MM.1S (cell line): ENCODE data around the gene RMI2.

Source experiments
- DNase-seq: peaks from one replicate; pipeline ENCODE4 v3.0.0-alpha.2; 2015
- H2AFZ ChIP-seq: fragments of 300-600 bp; sonication (generic); 2 replicates; pipeline ENCODE4 v1.6.0; 2016; ENCODE audit warnings: antibody characterized with exemption, low read length
- H3F3A ChIP-seq: fragments of 300-600 bp; sonication (generic); 2 replicates; pipeline ENCODE4 v1.6.1; 2016; ENCODE audit warnings: mild to moderate bottlenecking, antibody characterized with exemption, low read length, moderate library complexity, mixed read lengths; ENCODE audit not compliant: insufficient read depth
- H3K27ac ChIP-seq: fragments of 300-600 bp; sonication (generic); 2 replicates; pipeline ENCODE4 v1.5.1; 2016; ENCODE audit warnings: mild to moderate bottlenecking, low read length
- H3K27me3 ChIP-seq: fragments of 300-600 bp; sonication (generic); replicated peaks from 2 replicates; pipeline ENCODE4 v1.6.0; 2016; ENCODE audit warnings: low read length; ENCODE audit not compliant: insufficient read depth
- H3K36me3 ChIP-seq: fragments of 300-600 bp; sonication (generic); replicated peaks from 2 replicates; pipeline ENCODE4 v1.6.1; 2016; ENCODE audit warnings: mild to moderate bottlenecking, low read length, mixed read lengths; ENCODE audit not compliant: insufficient read depth
- H3K4me1 ChIP-seq: fragments of 300-600 bp; sonication (generic); 2 replicates; pipeline ENCODE4 v1.6.1; 2016; ENCODE audit warnings: low read length, mixed read lengths
- H3K4me2 ChIP-seq: fragments of 300-600 bp; sonication (generic); 2 replicates; pipeline ENCODE4 v1.6.0; 2016; ENCODE audit warnings: low read depth, low read length
- H3K4me3 ChIP-seq: fragments of 300-600 bp; sonication (generic); 2 replicates; pipeline ENCODE4 v1.5.1; 2016; ENCODE audit warnings: low read length, mixed read lengths
- H3K79me2 ChIP-seq: fragments of 300-600 bp; sonication (generic); 2 replicates; pipeline ENCODE4 v1.6.1; 2016; ENCODE audit warnings: mixed run types, low read length, mixed read lengths
- H3K9ac ChIP-seq: fragments of 300-600 bp; sonication (generic); 2 replicates; pipeline ENCODE4 v1.6.1; 2016; ENCODE audit warnings: low read length, mixed read lengths
- H3K9me2 ChIP-seq: fragments of 300-600 bp; sonication (generic); replicated peaks from 2 replicates; pipeline ENCODE4 v1.6.1; 2016; ENCODE audit warnings: mild to moderate bottlenecking, low read length, mixed read lengths; ENCODE audit not compliant: insufficient read depth
- H3K9me3 ChIP-seq: fragments of 300-600 bp; sonication (generic); replicated peaks from 2 replicates; pipeline ENCODE4 v1.6.1; 2016; ENCODE audit warnings: mild to moderate bottlenecking, low read length, mixed read lengths; ENCODE audit not compliant: insufficient read depth
- H4K20me1 ChIP-seq: fragments of 300-600 bp; sonication (generic); 2 replicates; pipeline ENCODE4 v1.6.1; 2016; ENCODE audit warnings: mild to moderate bottlenecking, low read length, moderate library complexity, mixed read lengths; ENCODE audit not compliant: insufficient read depth
- EZH2 ChIP-seq: fragments of 300-600 bp; sonication (generic); optimal IDR thresholded peaks from 2 replicates; pipeline ENCODE3; 2017; ENCODE audit warnings: low read depth, mild to moderate bottlenecking, antibody characterized with exemption, low read length, mixed read lengths
- EZH2phosphoT487 ChIP-seq: fragments of 300-600 bp; sonication (generic); IDR thresholded peaks from 2 replicates; pipeline ENCODE4 v1.6.1; 2018; ENCODE audit warnings: antibody characterized with exemption, low read length
- TF ChIP-seq, protein P1 (sequence below): fragments of 300-600 bp; sonication (generic); IDR thresholded peaks from 2 replicates; pipeline ENCODE4 v1.5.1; 2016; ENCODE audit warnings: antibody characterized with exemption, low read length, mixed read lengths

The RMI2 gene

DNA sequence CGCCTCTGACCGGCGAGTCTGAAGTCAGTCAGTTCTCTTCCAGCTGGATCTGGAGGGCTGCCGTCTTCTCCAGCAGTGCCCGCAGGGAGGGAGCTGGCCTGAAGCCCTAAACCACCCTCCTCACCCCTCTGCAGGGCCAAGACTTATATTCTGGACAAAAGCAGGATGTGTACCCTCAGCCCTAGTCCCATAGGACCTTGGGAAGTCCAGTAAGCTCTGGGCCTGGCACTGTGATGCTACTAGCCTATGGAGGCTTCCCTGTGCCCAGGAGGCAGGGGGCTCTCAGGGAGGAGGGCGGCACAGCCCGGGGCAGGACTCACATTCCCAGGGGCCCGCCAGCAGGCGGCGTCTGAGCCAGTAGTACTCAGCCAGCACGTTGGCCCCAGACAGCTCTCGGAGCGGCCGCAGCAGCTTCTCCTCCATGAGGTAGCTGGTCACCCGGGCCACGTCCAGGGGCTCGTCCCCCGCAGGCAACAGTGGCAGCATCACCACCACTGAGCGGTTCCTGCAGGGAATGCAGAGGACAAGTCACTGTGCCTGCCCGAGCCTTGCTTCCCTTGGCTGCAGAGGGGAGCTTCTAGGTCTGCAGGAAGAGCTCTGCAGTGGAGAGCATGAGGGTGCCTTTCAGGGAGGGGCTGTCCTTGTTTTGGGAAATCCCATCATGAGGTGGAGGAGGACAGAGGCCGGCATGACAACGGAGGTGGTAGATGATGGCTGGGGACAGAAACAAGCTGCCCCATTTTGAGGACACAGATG is 41.7 kb downstream of the RMI2 start:
- H3K79me2 ChIP-seq = no peaks in the 10 kb centered on the region
- no peaks in the 10 kb centered on the region for H3K4me1 ChIP-seq
- no peak overlapping the region for H2AFZ ChIP-seq
- no peaks in the 10 kb centered on the region for H3F3A ChIP-seq
- H3K36me3 ChIP-seq = no peaks in the 10 kb centered on the region
- TF ChIP-seq, protein P1, sequence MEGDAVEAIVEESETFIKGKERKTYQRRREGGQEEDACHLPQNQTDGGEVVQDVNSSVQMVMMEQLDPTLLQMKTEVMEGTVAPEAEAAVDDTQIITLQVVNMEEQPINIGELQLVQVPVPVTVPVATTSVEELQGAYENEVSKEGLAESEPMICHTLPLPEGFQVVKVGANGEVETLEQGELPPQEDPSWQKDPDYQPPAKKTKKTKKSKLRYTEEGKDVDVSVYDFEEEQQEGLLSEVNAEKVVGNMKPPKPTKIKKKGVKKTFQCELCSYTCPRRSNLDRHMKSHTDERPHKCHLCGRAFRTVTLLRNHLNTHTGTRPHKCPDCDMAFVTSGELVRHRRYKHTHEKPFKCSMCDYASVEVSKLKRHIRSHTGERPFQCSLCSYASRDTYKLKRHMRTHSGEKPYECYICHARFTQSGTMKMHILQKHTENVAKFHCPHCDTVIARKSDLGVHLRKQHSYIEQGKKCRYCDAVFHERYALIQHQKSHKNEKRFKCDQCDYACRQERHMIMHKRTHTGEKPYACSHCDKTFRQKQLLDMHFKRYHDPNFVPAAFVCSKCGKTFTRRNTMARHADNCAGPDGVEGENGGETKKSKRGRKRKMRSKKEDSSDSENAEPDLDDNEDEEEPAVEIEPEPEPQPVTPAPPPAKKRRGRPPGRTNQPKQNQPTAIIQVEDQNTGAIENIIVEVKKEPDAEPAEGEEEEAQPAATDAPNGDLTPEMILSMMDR = peak; percentile 19; the same call in 1 of the 2 replicates
- TF ChIP-seq EZH2phosphoT487 = no peak
- TF ChIP-seq EZH2 = no peak
- H3K9ac ChIP-seq = no peak overlapping the region
- H3K9me2 ChIP-seq = no peaks in the 10 kb centered on the region
- no peaks in the 10 kb centered on the region for H3K27me3 ChIP-seq
- H4K20me1 ChIP-seq = no peaks in the 10 kb centered on the region
- no peak overlapping the region for H3K27ac ChIP-seq
- no peak overlapping the region for H3K4me2 ChIP-seq
- H3K9me3 ChIP-seq = no peaks in the 10 kb centered on the region
- H3K4me3 ChIP-seq = no peak overlapping the region
- no peak for DNase-seq

DNA sequence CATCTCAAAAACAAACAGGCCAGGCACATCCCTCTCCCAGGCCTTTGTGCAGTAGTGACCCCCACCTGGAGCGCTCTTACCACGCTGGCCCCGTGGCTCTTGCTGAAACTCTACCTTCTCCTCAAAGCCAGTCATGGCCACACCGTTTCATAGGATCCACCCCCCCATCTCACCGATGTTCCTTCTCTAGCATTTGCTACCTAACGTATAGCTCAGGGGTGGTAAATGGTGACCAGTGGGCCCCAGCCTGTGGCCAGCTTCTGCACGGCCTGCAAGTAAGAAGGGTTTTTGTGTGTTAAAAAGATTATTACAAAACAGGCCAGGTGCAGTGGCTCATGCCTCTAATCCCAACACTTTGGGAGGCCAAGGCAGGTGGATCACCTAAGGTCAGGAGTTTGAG is 43.8 kb downstream of the RMI2 start:
- no peaks in the 10 kb centered on the region for H3F3A ChIP-seq
- no peak for DNase-seq
- no peaks in the 10 kb centered on the region for H3K79me2 ChIP-seq
- H3K4me3 ChIP-seq = no peak overlapping the region
- H3K36me3 ChIP-seq = no peaks in the 10 kb centered on the region
- no peaks in the 10 kb centered on the region for H3K9me2 ChIP-seq
- H3K27me3 ChIP-seq = no peaks in the 10 kb centered on the region
- no peak for TF ChIP-seq EZH2
- TF ChIP-seq EZH2phosphoT487 = no peak
- TF ChIP-seq, protein P1 = no peak
- H3K9ac ChIP-seq = no peak overlapping the region
- no peaks in the 10 kb centered on the region for H3K9me3 ChIP-seq
- no peak overlapping the region for H2AFZ ChIP-seq
- H3K27ac ChIP-seq = no peak overlapping the region
- no peaks in the 10 kb centered on the region for H3K4me1 ChIP-seq
- no peaks in the 10 kb centered on the region for H4K20me1 ChIP-seq
- no peak overlapping the region for H3K4me2 ChIP-seq

DNA sequence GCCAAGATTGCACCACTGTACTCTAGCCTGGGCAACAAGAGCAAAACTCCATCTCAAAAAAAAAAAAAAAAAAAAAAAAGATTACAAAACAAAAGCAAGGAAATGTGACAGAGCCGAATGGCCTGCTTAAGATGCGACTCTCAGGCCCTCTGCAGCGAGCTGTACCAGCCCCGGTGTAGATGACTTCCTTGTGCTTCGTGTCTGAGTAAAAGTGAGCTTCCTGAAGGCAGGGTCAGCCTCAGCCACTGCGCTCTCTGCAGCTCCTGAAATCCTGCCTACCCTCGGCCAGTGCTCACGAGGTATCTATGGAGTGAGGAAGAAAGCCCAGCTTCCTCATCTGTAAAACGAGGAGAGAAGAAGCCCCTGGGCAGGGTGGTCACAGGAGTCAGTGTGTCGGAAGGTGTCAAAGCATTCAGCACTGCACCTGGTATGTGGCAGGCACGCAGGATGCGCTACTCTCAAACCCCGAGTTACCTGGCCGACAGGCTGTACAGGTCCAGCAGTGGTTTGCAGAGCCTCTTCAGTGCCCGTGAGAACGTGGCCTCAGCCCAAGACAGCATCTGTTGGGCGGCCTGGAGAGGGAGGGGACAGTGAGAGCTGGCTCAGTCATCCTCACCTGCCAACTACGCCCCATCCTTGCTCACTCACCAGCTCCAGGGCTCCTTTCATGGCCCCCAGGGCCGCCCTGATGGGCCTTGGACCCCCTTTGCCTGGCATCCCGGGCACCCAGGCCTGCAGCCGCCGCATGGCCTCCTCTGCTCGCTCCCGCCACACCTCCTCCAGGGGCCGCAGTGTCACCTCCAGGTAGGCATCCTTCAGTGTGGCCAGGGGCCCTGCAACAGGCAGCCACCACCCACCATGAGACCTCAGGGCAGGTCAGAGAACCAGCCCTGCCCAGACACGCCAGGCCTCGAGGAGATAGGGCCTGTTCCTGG is 44.6 kb downstream of the RMI2 start:
- Histone ChIP-seq H3K9me2 (no peaks in the 10 kb centered on the region), H3K9me3 (no peaks in the 10 kb centered on the region), H3K4me2 (no peak overlapping the region), H3K27me3 (no peaks in the 10 kb centered on the region), H3K27ac (no peak overlapping the region), H3K79me2 (no peaks in the 10 kb centered on the region), H3F3A (no peaks in the 10 kb centered on the region), H3K36me3 (no peaks in the 10 kb centered on the region), H3K9ac (no peak overlapping the region), H4K20me1 (no peaks in the 10 kb centered on the region), H3K4me1 (no peaks in the 10 kb centered on the region), H3K4me3 (no peak overlapping the region), H2AFZ (no peak overlapping the region)
- TF ChIP-seq EZH2phosphoT487 = no peak
- TF ChIP-seq, protein P1 = no peak
- no peak for DNase-seq
